Midbrain (tissue), 1 donor: Measurements from ENCODE around the gene C15orf39.

Experiments used
- DNase-seq: peaks from one replicate; lab custom pipeline; 2025; lab: John Stamatoyannopoulos, UW

C15orf39 gene

DNA sequence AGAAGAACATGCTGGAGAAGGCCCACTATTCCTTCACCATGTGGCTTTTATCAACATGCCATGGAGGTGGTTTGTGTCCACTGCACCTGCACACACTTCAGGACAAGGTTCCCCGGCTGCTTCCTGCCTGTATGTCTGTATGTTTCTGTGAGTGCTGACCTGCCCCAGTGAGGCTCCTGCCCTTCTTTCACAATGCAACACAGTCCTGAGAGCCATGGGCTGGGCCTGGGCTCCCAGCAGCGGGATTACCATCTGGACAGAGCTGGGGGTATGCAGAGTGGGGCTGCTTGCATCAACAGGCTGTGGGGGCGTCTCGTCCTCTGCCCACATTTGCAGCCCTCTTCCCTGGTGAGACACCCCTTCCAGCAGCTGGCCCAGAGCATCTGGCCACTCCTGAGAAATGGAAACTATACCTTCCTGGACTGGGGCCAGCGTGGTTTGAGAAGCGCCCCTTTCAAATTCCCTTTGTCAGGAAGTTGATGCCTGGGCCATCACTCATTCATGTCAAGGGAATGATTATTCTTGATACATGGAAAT is 29.3 kb upstream of the C15orf39 start:
- DNase-seq, result no peak

DNA sequence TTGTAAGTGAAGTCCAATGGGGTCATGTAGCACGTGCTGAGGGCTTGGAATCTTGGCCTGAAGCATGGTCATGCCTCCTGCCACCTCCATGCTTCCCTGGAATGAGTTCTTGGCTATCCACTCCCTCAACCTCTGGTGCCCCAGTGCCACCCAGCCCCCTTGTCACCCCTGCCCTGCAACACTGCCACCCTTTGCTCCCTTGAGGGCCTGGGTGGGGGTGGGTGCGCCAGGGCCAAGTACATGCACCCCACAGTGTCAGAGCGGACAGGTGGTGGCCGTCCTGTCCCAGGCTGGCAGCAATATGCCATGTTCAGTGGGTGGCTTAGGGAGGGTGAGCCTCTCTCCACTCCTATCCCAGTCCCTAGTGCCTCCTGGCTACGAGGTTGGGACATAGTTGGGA is 27.6 kb upstream of the C15orf39 start:
- DNase-seq, result no peak

DNA sequence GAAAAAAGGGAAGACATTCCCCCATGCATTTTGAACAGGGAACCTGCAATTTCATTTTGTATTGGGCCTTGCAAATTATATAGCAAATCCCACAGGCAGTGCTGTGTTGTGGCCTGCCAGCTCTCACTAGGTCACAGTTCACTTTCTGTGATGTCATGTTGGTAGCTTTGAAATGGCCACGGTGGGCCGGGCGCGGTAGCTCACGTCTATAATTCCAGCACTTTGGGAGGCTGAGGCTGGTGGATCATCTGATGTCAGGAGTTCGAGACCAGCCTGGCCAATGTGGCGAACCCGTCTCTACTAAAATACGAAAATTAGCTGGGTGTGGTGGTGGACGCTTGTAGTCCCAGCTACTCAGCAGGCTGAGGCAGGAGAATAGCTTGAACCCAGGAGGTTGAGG is 27.0 kb upstream of the C15orf39 start:
- DNase-seq, result no peak

DNA sequence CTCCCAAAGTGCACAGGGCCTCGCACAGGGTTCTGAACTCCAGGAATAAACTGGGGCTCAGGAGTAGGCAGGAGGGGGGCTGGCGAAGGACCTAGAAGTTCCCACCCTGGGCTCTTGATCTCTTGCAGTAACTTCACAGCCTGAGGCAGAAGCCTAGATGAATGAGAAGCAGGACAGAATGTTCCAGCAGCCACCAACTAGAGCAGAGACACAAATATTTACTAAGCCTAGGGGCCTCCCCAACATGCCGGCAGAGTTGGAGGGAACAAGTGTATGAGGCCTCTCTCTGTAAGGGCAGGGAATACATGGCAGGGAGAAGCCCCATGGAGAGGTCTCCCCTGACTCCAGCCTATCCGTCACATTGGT is 25.3 kb upstream of the C15orf39 start:
- no peak for DNase-seq

DNA sequence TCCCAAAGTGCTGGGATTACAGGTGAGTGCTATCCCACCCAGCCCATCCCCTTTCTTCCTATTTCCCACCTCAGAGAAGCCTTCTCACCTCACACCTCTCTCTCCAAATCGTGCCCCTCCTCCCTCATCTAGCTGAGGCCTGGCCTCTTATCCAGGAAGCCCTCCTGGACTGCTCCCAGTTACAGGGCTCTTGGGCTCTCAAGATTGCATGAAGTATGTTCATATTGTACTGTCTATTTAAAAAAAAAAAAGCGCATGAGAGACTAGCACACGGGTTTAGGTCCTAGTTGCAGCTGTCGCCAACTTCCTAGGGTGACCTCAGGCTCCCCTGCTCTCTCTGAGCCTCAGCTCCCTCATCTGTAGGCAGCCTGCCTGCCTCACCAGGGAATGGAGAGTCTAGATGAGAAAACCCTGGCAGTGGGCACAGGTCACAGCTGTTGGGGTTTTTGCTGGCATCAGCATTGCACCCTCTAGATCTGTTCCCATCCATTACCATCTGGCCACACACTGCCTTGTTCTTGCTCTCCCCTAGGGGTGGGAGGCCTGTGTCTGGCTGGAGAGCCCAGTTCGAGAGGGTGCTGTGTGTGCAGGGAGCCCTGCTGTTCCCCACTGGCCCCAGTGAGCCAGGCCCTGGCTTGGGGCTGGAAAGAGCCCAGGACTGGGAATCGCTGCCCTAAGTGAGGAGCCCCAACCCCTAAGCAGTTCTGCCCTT is 24.2 kb upstream of the C15orf39 start:
- no peak for DNase-seq

DNA sequence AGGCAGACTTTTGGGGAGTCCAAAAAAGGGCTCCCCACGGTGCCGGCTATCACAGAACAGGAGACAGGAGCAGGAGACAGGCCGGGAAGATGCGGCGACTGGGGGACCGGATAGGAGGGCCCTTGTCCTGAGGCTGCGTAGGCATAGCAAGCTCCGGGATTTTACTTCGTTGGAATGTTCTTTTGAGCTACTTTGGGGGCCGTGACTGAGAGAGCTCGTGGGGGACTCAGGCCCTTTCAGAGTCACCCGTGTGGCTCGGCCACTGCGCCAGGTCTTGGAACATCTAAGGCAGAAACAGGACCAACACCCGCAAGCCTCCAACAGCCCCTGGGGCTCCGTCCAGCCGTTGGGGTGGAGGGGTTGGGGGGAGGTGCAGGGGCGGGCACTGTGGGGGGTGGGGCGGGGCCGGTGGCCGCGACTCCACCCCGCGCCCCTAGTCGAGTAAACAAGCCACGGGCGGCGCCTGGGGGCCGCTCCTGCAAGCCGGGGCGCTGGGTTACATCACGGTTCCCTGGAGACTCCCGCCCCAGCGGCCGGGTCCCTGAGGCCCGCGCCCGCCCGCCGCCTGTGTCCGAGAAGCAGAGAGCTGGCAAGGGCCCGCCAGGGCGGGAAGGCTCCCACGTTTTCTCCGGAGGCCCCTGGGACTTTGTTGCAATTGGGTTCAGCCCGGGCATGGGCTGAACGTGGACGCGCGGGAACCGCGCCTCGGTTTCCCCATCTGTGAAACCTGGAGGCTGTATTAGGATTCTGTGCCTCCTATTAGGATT is 23.3 kb upstream of the C15orf39 start:
- peak; percentile 3 for DNase-seq

DNA sequence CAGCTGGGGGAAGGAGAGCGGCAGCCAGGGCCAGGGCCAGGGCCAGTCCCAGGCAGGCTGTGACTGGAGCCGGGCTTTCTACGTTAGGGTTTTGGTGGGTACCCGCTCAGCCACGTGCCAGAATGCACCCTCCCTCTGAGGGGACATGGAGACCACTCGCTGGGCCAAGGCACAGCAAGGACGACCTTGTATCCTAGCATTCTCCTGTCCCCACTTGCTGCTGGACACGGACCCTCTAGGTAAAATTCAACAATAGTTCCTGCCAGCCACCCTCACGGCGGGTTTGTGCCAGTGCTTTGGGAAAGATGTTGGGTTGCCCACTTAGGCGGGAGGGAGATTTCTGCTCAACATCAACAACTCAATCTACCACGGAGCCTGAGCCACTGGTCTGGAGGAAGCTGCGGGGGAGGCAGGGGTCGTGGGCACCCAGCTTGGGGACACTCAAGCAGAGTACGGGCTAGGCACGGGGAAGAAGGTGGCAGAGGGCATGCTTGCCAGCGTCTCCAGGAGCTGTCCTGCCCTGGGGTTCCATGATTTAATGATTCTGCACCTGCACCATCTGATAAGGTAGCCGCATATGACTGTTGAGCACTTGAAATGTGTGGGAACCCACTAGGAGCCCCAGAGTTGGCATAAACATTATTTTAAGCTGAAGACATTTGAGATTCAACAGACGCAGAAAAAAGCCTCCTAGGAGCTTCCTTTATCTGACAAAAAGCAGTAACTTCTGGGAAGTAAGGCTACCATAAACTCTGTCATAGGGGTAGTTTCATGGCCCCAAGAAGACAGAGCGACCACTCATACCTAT is 22.5 kb upstream of the C15orf39 start:
- DNase-seq, result no peak

DNA sequence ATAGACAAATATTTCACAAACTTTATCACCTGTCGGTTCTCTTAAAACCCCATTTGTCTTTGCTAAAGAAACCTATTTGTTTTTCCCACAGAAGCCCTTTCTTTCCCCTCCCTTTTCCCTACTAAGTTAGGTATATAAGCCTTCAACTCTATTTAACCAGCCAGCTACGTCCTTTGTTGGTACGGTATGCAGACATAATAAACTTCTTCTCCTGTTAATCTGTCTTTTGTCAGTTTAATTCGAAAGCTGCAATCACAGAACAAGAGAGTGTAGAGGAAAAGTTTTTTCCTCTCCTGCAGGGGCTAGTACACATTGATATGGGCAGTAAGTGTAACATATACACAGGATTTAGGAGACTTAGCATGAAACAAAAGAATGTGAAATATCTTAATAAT is 21.9 kb upstream of the C15orf39 start:
- DNase-seq, result no peak

DNA sequence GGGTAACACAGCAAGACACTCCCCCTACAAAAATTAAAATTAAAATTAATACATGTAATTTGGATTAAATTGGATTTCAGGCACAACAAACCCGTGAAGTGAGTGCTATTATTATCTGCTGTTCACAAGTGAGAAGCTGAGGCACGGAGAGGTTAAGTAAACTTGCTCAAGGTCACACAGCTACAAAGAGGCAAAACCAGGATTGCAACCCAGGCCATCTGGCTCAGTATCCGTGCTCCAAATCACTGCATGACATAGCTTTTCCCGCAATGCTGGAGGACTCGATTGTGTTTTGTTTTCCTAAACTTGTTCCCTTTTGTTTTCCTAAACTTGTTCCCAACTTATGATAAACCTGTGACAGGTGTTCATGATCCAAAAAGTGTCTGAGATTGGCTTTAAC is 19.9 kb upstream of the C15orf39 start:
- DNase-seq, result no peak

DNA sequence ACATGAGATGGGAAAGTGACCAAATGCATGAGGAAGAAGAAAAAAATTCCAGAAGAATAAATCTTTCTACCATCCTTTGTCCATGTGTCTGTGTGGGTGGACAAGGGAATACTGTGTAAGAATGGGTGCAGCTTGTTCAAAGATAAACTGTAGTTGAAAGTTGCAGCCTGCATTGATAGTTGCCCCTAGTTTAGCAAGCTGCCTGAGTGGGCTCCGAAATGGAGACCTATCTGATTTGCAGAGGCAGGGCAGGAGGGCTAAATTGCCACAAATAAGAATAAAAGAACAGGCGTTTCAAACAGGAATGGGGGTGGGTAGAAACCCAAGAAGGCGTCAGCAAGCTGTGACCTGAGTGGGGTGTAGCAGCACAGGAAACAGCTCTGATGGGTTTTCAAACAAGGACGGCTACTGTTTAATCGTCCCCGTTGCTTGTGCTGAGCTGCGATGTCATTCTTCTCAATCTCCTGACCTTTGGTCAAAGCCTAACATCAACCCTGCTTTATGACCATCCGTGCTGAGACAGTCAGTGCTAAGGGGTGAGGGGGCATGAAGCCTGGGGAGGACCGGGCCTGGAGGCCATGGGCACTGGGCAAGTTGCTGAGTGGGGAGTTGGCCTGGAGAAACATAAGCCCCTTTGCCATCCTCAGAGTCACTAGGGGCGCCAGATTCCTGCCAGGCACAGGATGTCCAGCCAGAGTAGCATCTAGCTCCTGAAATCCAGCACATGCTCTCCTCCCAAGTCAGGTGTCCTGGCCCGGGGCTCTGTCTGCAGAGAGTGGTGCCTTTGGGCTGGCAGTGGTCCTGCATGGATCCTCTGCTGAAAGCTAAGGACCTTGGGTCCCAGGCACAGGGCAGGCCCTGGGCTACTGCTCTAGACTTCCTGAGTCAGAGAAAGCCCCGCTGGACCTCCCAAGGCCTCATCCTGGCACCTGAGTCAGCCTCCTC is 19.2 kb upstream of the C15orf39 start:
- DNase-seq, result no peak

DNA sequence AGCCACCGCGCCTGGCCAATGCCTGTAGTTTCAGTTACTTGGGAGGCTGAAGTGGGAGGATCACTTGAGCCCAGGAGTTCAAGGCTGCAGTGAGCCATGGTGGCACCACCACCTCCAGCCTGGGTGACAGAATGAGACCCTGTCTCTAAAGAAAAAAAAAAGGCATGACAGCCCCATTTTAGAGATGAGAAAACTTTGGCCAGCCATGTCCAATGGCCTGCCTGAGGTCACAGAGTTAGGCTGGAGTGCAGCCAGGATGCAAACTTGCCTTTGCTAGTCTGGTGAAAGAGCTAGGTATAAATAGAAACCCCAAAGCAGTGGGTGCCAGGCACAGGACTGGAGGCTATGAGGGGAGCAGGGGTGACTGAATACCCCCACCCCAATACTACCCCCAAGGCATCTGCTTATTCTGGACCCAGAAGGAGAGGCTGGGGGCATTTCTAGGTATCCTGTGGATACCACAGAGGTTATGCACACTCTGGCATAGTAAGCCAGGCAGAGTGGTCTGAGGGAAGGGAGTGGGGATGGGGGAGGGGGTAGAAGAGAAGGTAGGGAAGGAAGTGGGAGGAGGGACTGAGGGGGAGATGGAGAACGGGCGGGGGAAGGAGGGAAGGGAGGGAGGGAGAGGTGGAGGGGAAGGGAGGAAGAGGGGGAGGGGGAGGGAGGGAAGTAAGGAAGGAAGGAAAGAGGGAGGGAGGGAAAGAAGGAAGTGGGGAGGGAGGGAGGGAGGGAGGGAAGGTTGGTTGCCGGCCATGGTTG is 16.2 kb upstream of the C15orf39 start:
- DNase-seq, result no peak

DNA sequence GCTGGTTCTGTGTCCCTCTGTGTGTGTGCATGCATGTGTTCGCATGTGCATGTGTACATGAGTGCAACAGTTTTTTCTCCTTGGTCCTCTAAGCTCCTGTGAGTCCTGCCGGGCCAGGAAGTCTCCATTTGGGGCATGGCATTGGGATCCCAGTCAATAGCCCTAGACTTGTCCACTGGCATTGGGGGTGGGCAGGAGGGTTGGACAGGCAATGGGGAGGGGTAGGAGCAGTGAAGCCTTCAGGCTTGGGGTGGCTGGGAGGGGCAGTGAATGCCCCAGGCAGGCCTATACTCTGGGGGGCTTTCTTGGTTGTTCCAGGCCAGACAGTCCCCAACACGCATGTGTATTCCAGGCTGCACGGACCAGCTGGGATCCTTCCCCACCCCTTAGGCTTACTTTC is 15.6 kb upstream of the C15orf39 start:
- no peak for DNase-seq

DNA sequence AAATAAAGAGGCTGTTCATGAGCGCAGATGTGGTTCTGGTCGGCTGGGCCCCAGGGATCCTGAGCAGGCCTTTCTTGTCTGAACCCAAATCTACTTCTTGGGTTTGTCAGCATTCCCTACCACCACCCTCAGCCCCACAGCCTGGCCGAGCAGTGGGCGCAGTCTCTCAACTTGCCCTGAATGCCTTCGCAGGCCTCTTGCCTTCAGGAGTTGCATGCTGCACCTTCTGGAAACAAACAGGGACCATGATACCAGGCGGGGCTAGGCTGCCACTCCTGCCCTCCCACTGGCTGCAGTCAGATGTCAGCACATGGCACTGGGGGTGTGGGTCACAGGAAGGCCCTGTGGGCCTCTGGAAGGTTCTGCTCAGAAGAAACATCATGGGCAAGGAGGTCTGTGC is 13.2 kb upstream of the C15orf39 start:
- DNase-seq, result no peak

DNA sequence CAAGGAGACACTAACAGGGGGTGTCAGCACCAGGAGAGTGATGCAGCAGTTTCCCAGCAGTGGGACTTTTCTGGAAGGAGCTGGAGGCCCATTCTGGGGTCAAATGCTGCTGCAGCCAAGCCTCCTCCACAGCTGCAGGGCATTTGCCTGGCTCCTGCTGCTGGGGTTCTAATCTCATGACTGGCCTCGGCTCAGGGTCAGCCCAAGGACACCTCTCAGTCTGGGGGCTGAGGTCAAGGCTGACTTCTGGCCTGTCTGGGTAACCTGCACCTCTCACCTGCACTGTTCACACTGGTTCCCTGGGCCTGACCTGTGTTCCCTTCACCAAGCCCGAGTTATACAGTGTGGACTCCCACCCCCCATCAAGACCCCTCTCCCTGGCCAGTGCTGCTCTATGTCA is 10.4 kb upstream of the C15orf39 start:
- no peak for DNase-seq

DNA sequence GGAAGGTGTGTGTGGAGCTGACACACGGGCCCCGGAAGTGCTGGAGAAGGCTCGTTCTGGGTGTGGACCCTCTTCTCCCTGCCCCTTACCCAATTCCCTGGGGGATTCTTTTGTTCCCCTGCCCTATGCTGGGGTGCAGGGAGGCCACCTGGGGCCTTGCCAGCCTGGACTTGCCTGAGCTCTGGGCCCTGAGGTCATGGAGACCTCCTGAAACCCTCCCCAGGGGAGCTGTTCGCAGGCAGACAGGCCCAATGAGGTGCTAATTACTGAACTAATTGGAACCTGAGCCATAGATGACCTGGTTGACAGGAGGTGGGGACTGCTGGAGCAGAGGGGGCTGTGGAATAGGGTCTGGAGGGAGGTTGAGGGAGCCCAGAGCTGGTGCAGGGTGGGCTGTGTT is 9.4 kb upstream of the C15orf39 start:
- no peak for DNase-seq

DNA sequence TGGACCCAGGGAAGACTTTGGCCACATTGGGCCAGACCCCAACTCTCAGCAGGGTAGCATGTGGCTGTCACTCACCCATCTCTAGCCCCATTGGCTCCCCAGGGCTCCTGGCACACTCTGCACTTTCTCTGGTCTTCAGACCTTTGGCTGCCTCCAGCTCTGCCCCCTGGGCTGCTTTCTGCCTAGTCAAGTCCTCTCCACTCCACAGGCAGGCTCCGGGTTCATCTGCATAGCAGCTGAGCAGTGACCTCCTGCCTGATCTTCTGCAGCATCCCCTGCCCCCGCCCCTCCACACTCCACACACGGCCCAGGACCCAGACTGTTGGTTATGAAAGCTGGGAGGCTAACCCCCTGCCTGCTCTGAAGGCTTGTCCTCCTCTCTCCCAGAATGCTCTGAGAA is 8.4 kb upstream of the C15orf39 start:
- no peak for DNase-seq

DNA sequence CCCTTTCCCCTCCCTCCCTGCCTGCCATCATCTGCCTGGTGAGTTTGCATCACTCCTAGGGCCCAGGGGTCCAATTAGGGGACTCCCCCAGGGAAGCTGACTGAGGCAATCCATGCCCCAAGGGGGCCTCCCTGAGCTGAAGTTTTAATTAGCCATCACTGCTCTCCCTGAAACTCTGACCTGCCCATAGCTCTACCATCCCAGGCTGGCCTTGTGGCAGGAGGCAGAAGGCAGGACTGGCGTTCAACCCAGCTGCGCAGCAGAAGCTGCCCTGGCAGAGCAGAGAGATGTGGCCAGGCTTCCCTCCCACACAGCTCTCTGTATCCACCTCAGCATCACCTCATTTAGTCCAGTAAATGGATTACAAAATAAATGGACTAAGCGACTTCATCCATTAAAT is 7.7 kb upstream of the C15orf39 start:
- no peak for DNase-seq

DNA sequence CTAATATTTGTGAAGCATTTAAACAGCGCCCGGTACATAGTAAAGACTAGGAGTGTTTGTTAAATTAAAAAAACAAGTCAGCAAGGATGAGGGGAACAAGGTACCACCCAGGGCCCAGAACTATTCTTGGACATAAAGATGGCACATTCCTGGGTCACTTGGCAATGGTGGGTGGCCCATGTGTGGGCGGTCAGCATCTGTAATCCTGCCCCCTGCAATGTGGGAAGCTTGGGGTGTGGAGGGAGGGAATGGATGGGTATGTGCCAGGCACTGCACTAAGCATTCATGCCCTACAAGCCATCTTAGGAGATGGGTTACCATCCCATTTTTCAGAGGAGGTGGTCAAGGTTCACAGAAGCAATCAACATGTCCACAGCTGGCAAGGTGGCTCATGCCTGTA is 7.3 kb upstream of the C15orf39 start:
- no peak for DNase-seq

DNA sequence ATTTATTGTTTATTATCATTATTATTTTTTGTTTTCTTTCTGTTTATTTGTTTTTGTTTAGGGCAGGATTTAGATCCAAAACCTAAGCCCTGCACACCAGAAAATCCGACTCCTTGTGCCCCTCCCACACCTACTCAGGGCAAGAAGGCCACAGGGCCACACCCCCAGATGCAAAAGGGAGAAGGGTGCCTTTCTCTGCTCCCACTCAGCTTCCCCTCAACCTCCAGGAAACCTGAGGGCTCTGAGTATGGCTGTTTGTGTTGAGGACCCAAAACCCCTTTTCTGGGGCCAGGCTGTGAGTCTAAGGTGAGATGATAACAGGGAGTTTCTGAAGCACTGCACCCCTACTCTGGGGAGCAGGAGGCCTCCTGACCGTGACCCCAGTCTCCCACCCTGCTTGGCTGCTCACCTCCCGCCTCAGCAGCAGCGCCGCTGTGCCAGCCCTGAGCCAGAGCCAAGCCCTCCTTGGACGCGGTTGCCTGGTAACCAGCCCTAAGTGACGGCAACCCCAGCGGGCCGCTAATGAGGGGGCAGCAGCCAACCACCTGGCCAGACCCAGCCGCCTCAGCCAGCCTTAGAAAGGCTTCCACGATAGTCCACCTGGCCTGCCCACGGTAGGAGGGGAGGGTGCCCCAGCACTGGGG is 6.4 kb upstream of the C15orf39 start:
- peak; percentile 33 for DNase-seq

DNA sequence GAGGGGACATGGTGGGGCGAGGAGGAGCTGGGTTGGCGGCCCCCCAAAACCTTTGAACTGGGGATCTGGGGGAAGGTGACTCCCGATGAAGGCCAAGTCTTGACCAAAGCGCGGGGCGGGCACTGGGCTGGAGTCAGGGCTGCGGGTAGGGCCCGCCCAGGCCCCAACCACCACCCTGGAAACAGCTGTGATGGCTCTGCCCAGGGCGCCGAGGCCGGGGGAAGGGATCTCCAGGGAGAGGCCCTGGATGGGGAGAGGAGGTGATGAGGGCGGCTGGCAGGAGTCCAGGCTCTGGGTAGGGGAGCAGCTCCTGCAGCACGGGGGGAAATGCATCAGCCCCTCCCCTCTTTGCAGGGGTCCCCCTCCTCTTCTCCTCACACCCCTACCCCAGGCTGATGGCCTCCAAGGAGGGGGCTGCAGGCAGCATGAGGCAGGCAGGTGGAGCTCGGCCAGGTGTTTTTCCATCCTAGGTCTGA is 5.9 kb upstream of the C15orf39 start:
- no peak for DNase-seq
